Fibroblast of lung (primary cell): ENCODE measurements around the gene PLCL1. TPM values are rescaled to one million over a fixed set of nuclear protein-coding genes. Genes with fewer than 3 reads are reported as not detected.
A peak's percentile ranks its signal among the peaks of the same experiment; 100 is the strongest.

Experiments
- DNase-seq, 2 donors: peaks; one replicate each; pipeline versions ENCODE4 v3.0.0 to v3.0.0-alpha.2; 2010; ENCODE audit warnings: low read depth in 2 of 2
- H2AFZ ChIP-seq: 2 replicates; pipeline ENCODE4 v1.5.1; 2012; ENCODE audit warnings: low read length, control low read depth, inconsistent platforms
- H3K27ac ChIP-seq: 2 replicates; pipeline ENCODE4 v1.5.1; 2011; ENCODE audit warnings: low read length, control low read depth; ENCODE audit not compliant: insufficient read depth
- H3K27me3 ChIP-seq: 2 replicates; pipeline ENCODE4 v1.5.1; 2011; ENCODE audit warnings: mild to moderate bottlenecking, low read length; ENCODE audit not compliant: control insufficient read depth, insufficient read depth
- H3K36me3 ChIP-seq: 2 replicates; pipeline ENCODE4 v1.5.1; 2011; ENCODE audit warnings: low read length; ENCODE audit not compliant: control insufficient read depth, insufficient read depth
- H3K4me1 ChIP-seq: 2 replicates; pipeline ENCODE4 v1.5.1; 2011; ENCODE audit warnings: low read length; ENCODE audit not compliant: control insufficient read depth, insufficient read depth; ENCODE audit errors: extremely low read depth
- H3K4me2 ChIP-seq: 2 replicates; pipeline ENCODE4 v1.5.1; 2011; ENCODE audit warnings: low read length, control low read depth; ENCODE audit not compliant: insufficient read depth; ENCODE audit errors: extremely low read depth
- H3K4me3 ChIP-seq, 4 experiments: fragments of 200-600 bp in 1 of 4; sonication (generic) in 1 of 4; replicated peaks in 1 of 4; 2 replicates each; pipeline ENCODE4 v1.5.1; 2011 to 2016; ENCODE audit warnings: low read length in 4 of 4, low read depth in 3 of 4, mild to moderate bottlenecking in 3 of 4, control low read depth in 2 of 4, inconsistent platforms in 1 of 4, mixed read lengths in 1 of 4; ENCODE audit not compliant: insufficient read depth in 1 of 4; ENCODE audit errors: control extremely low read depth in 1 of 4
- H3K79me2 ChIP-seq: 2 replicates; pipeline ENCODE4 v1.5.1; 2012; ENCODE audit warnings: mild to moderate bottlenecking, low read length, inconsistent platforms; ENCODE audit not compliant: control insufficient read depth, insufficient read depth
- H3K9ac ChIP-seq: 2 replicates; pipeline ENCODE4 v1.5.1; 2011; ENCODE audit warnings: mild to moderate bottlenecking, low read length, control low read depth; ENCODE audit not compliant: insufficient read depth
- H3K9me3 ChIP-seq: 2 replicates; pipeline ENCODE4 v1.5.1; 2012; ENCODE audit warnings: low read depth, low read length; ENCODE audit not compliant: control insufficient read depth, insufficient read depth
- H4K20me1 ChIP-seq: 2 replicates; pipeline ENCODE4 v1.5.1; 2011; ENCODE audit warnings: low read length; ENCODE audit not compliant: control insufficient read depth, insufficient read depth; ENCODE audit errors: extremely low read depth
- CTCF ChIP-seq, 2 donors: IDR thresholded peaks in 1 of 2; conservative IDR thresholded peaks in 1 of 2; 1 replicate in 1 of 2; 2 replicates in 1 of 2; pipeline ENCODE4 v1.5.1; 2011 to 2012; ENCODE audit warnings: low read length in 2 of 2, control low read depth in 1 of 2, inconsistent platforms in 1 of 2, low read depth in 1 of 2, mild to moderate bottlenecking in 1 of 2
- EZH2 ChIP-seq: IDR thresholded peaks from 2 replicates; pipeline ENCODE4 v1.5.1; 2012; ENCODE audit warnings: low read length, control low read depth, mild to moderate bottlenecking; ENCODE audit errors: missing control alignments
- polyA plus RNA-seq, 2 donors: library from polyadenylated mRNA; depleted of rRNA in 1 of 2; stranded (reverse) in 1 of 2; unstranded in 1 of 2; fragments of >200 nt; gene quantifications; 2 replicates each; pipeline ENCODE4 v1.2.1, GENCODE V29; 2011 to 2012; ENCODE audit warnings: missing spikeins in 1 of 2
- total RNA-seq: library from RNA; depleted of rRNA; stranded (reverse); fragments of >200 nt; gene quantifications from 2 replicates; pipeline ENCODE4 v1.2.1, GENCODE V29; 2014

The PLCL1 gene
- total and polyA plus RNA-seq, 2 donors (not counting 1 experiment from before 2014, with no cell fraction given), result 0.48 to 0.83 TPM

- Histone ChIP-seq H4K20me1 (no peaks in the 10 kb centered on the region), H3K9me3 (no peaks in the 10 kb centered on the region), H3K4me2 (peak overlapping the region; percentile 41), H3K36me3 (no peaks in the 10 kb centered on the region), H3K27ac (no peak overlapping the region), H3K4me1 (peaks cover 3% of the 10 kb centered on the region), H2AFZ (peak overlapping the region; percentile 34), H3K9ac (no peak overlapping the region), H3K27me3 (no peaks in the 10 kb centered on the region), H3K79me2 (no peaks in the 10 kb centered on the region), H3K4me3 (no peak overlapping the region)
- DNase-seq, result peak; percentile 68 to 86
- TF ChIP-seq CTCF (conservative IDR thresholded peaks at IDR 0.05 in 1 of 2, IDR thresholded peaks at IDR 0.05 in 1 of 2; ENCODE audit: low read depth in 1 of 2, low read length in 2 of 2), result peak in 1 of 2 donors; percentile 12
- no peak for TF ChIP-seq EZH2
Measured at GRCh38 chr2:197873293-197873701, 68.9 kb downstream of the PLCL1 start.

GRCh38 chr2:197875763-197876162 is 71.4 kb downstream of the PLCL1 start:
- H2AFZ ChIP-seq, result no peak overlapping the region
- TF ChIP-seq CTCF (conservative IDR thresholded peaks at IDR 0.05 in 1 of 2, IDR thresholded peaks at IDR 0.05 in 1 of 2; ENCODE audit: low read depth in 1 of 2, low read length in 2 of 2), result no peak
- no peak for TF ChIP-seq EZH2
- no peak overlapping the region for H3K9ac ChIP-seq
- no peak overlapping the region for H3K4me2 ChIP-seq
- H4K20me1 ChIP-seq, result no peaks in the 10 kb centered on the region
- no peak for DNase-seq
- no peaks in the 10 kb centered on the region for H3K36me3 ChIP-seq
- no peaks in the 10 kb centered on the region for H3K79me2 ChIP-seq
- H3K4me3 ChIP-seq, result no peak overlapping the region
- no peaks in the 10 kb centered on the region for H3K9me3 ChIP-seq
- H3K27ac ChIP-seq, result no peak overlapping the region
- H3K4me1 ChIP-seq, result peaks cover 3% of the 10 kb centered on the region
- H3K27me3 ChIP-seq, result no peaks in the 10 kb centered on the region

- DNase-seq, result no peak
- no peak for TF ChIP-seq EZH2
- no peak for TF ChIP-seq CTCF (conservative IDR thresholded peaks at IDR 0.05 in 1 of 2, IDR thresholded peaks at IDR 0.05 in 1 of 2; ENCODE audit: low read depth in 1 of 2, low read length in 2 of 2)
- H3K27ac ChIP-seq, result no peak overlapping the region
Measured at GRCh38 chr2:197876524-197876923, 72.1 kb downstream of the PLCL1 start.

More at GRCh38 chr2:197876524-197876923, 72.1 kb downstream of the PLCL1 start:
- H4K20me1 ChIP-seq, result no peaks in the 10 kb centered on the region
- no peaks in the 10 kb centered on the region for H3K27me3 ChIP-seq
- H3K4me1 ChIP-seq, result peaks cover 3% of the 10 kb centered on the region
- no peaks in the 10 kb centered on the region for H3K9me3 ChIP-seq
- H2AFZ ChIP-seq, result no peak overlapping the region
- no peak overlapping the region for H3K4me2 ChIP-seq
- no peak overlapping the region for H3K9ac ChIP-seq
- H3K79me2 ChIP-seq, result no peaks in the 10 kb centered on the region
- H3K36me3 ChIP-seq, result no peaks in the 10 kb centered on the region
- no peak overlapping the region for H3K4me3 ChIP-seq
